ENCODE results near the gene CTPS1. TPM values are rescaled to one million over a fixed set of nuclear protein-coding genes. Genes with fewer than 3 reads are reported as not detected.

CTPS1 gene
- total RNA-seq, 2 donors from 2014 or later: 79.2 to 84.4 TPM

DNA sequence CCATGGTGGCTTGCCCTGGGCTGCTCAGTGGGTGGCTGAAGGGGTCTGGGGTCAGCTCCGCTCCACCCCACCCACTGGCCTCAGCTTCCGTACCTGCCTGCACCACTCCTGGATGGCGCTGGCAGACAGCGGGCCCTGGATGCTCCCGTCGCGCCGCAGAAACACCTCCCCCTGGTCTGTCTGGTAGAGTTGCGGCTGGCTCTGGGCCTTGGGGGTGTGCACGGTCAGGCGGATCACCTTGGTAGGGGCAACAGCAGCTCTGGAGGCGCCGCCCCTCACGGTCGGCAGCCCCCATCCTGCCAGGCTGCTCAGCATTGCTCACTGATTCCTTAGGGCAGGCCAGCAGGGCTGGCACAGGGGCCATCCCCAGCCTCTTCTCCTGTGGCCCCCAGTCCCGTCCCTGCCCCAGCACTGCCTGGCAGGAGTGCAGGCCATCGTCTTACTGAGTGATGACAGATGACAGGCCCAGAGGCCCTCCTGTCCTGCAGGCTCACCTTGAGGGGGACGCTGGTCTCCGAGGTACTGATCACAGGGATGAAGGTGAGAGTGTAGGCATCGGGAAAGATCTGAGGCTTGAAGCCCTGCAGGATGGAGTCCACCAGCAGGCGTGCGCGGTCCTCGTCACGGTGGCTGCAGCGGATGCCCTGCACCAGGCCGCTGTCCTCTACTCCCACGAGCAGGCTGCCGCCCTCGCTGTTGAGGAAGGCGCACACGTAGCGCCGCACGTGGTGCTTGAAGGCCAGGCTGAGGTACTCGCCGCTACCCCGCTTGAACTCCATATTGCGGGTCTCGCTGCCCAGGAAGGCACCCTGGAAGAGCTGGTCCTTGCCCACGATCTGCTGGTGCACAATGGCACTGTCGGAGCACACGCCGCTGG, 37.9 kb downstream of the CTPS1 start:
- Histone ChIP-seq H3K4me3 (no peak overlapping the region), H3K27ac (no peak overlapping the region), H3K9me3 (no peaks in the 10 kb centered on the region), H3K27me3 (replicated peaks; ENCODE audit: insufficient read depth) (no peaks in the 10 kb centered on the region), H3K36me3 (peaks cover 27% of the 10 kb centered on the region), H3K4me1 (ENCODE audit: control insufficient read depth in 1 of 2, low read depth in 2 of 2) (peaks cover 0 to 21% of the 10 kb centered on the region in 2 donors)
- DNase-seq (ENCODE audit: low spot score): no peak
- TF ChIP-seq CTCF (IDR thresholded peaks at IDR 0.05): no peak
- no peak for ATAC-seq (ENCODE audit: insufficient number of reproducible peaks, low FRiP score, low read depth)

DNA sequence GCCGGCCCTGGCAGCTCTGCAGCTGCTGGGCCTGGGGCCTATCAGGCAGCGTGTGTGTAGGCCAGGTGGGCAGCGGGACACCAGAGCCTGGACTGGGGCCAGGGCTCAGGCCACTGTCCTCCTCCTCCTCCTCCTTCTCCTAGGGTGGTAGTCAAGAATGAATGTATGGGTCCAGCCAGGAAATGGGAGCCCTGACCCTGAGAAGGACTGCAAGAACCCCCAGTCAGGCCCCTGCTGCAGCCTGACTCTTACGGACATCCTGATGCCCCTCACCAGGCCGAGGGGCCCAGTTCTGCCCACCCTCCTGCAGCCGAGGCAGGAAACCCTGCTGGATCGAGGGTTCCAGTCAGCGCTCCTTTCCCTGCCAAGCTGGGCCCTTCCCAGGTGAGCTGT, 38.5 kb downstream of the CTPS1 start:
- peaks cover 27% of the 10 kb centered on the region for H3K36me3 ChIP-seq
- H3K27ac ChIP-seq: no peak overlapping the region
- no peak overlapping the region for H3K4me3 ChIP-seq
- no peak for TF ChIP-seq CTCF (IDR thresholded peaks at IDR 0.05)
- H3K4me1 ChIP-seq (ENCODE audit: control insufficient read depth in 1 of 2, low read depth in 2 of 2): peaks cover 0 to 21% of the 10 kb centered on the region in 2 donors
- no peaks in the 10 kb centered on the region for H3K27me3 ChIP-seq (replicated peaks; ENCODE audit: insufficient read depth)
- no peaks in the 10 kb centered on the region for H3K9me3 ChIP-seq
- ATAC-seq (ENCODE audit: insufficient number of reproducible peaks, low FRiP score, low read depth) (no peak), DNase-seq (ENCODE audit: low spot score) (no peak)

DNA sequence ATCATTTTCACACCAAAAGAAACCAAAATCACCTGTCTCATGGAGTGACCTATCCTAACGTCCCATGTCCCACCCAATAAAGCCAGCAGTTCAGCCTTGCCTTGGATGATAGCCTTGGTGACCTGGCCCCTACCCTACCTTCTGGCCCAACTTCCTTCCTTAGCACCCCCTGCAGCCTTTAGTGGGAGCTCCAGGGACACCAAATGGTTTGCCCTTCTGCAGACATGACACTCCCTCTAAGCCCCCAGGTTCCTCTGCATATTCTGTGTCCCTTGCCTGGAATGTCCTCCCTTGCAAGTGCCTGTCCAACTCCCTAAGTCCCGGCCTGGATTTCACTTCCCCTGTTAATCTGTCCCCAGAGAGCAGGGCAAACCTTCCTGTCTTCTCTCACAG, 39.9 kb downstream of the CTPS1 start:
- peaks cover 0 to 19% of the 10 kb centered on the region in 2 donors for H3K4me1 ChIP-seq (ENCODE audit: control insufficient read depth in 1 of 2, low read depth in 2 of 2)
- H3K36me3 ChIP-seq: peaks cover 23% of the 10 kb centered on the region
- no peak overlapping the region for H3K4me3 ChIP-seq
- ATAC-seq (ENCODE audit: insufficient number of reproducible peaks, low FRiP score, low read depth) (no peak), DNase-seq (ENCODE audit: low spot score) (no peak)
- no peak for TF ChIP-seq CTCF (IDR thresholded peaks at IDR 0.05)
- no peaks in the 10 kb centered on the region for H3K9me3 ChIP-seq
- no peaks in the 10 kb centered on the region for H3K27me3 ChIP-seq (replicated peaks; ENCODE audit: insufficient read depth)
- no peak overlapping the region for H3K27ac ChIP-seq

- Histone ChIP-seq H3K4me1 (ENCODE audit: control insufficient read depth in 1 of 2, low read depth in 2 of 2) (peaks cover 0 to 11% of the 10 kb centered on the region in 2 donors), H3K36me3 (peaks cover 23% of the 10 kb centered on the region), H3K4me3 (no peak overlapping the region), H3K27me3 (replicated peaks; ENCODE audit: insufficient read depth) (no peaks in the 10 kb centered on the region), H3K27ac (no peak overlapping the region), H3K9me3 (no peaks in the 10 kb centered on the region)
- DNase-seq (ENCODE audit: low spot score) (no peak), ATAC-seq (ENCODE audit: insufficient number of reproducible peaks, low FRiP score, low read depth) (no peak)
- no peak for TF ChIP-seq CTCF (IDR thresholded peaks at IDR 0.05)
These were observed 40.6 kb downstream of the CTPS1 start for GRCh38 chr1:41020109-41020576.

GRCh38 chr1:41020654-41021053, 41.2 kb downstream of the CTPS1 start:
- TF ChIP-seq CTCF (IDR thresholded peaks at IDR 0.05): no peak
- Histone ChIP-seq H3K36me3 (peaks cover 19% of the 10 kb centered on the region), H3K4me3 (no peak overlapping the region), H3K27me3 (replicated peaks; ENCODE audit: insufficient read depth) (no peaks in the 10 kb centered on the region), H3K9me3 (no peaks in the 10 kb centered on the region), H3K4me1 (ENCODE audit: control insufficient read depth in 1 of 2, low read depth in 2 of 2) (peaks cover 0 to 6% of the 10 kb centered on the region in 2 donors), H3K27ac (no peak overlapping the region)
- DNase-seq (ENCODE audit: low spot score): no peak
- no peak for ATAC-seq (ENCODE audit: insufficient number of reproducible peaks, low FRiP score, low read depth)
